Lung (tissue), 12 donors: Measurements from ENCODE around the gene FAM118A. TPM values are rescaled to one million over a fixed set of nuclear protein-coding genes. Genes with fewer than 3 reads are reported as not detected.

Source experiments
- ATAC-seq: fragments of 200-7000 bp; cut with Tn5 transposase; one replicate; pipeline ENCODE4 v1.9.1; 2020; ENCODE audit warnings: moderate number of reproducible peaks; ENCODE audit not compliant: insufficient read depth, low FRiP score
- DNase-seq, 3 donors: peaks; one replicate each; pipeline ENCODE4 v3.0.0-alpha.2; 2013 to 2017
- H3K27ac ChIP-seq, 2 donors: one replicate each; pipeline ENCODE4 v1.5.1; 2013; ENCODE audit warnings: mild to moderate bottlenecking in 2 of 2, moderate library complexity in 2 of 2, control low read depth in 1 of 2, inconsistent platforms in 1 of 2, low read depth in 1 of 2, low read length in 1 of 2
- H3K27me3 ChIP-seq, 3 donors: one replicate each; pipeline ENCODE4 v1.5.1; 2013; ENCODE audit warnings: low read length in 2 of 3; ENCODE audit not compliant: control insufficient read depth in 3 of 3, insufficient read depth in 3 of 3
- H3K36me3 ChIP-seq, 4 donors: one replicate each; pipeline ENCODE4 v1.5.1; 2013; ENCODE audit warnings: low read length in 4 of 4, mild to moderate bottlenecking in 1 of 4, moderate library complexity in 1 of 4; ENCODE audit not compliant: control insufficient read depth in 4 of 4, insufficient read depth in 4 of 4
- H3K4me1 ChIP-seq, 5 donors: one replicate each; pipeline ENCODE4 v1.5.1; 2013; ENCODE audit warnings: low read length in 5 of 5, mild to moderate bottlenecking in 2 of 5, moderate library complexity in 1 of 5; ENCODE audit not compliant: control insufficient read depth in 5 of 5, insufficient read depth in 5 of 5
- H3K4me3 ChIP-seq: one replicate; pipeline ENCODE4 v1.5.1; 2013; ENCODE audit warnings: mild to moderate bottlenecking, control low read depth, moderate library complexity
- H3K9ac ChIP-seq, 2 donors: one replicate each; pipeline ENCODE4 v1.5.1; 2013; ENCODE audit warnings: low read length in 2 of 2, control low read depth in 1 of 2; ENCODE audit not compliant: insufficient read depth in 1 of 2
- H3K9me3 ChIP-seq, 4 donors: one replicate each; pipeline ENCODE4 v1.5.1; 2013; ENCODE audit warnings: low read length in 3 of 4, mild to moderate bottlenecking in 1 of 4, moderate library complexity in 1 of 4; ENCODE audit not compliant: control insufficient read depth in 4 of 4, insufficient read depth in 3 of 4
- CTCF ChIP-seq: IDR thresholded peaks from 2 replicates; pipeline ENCODE4 v1.5.1; 2012; ENCODE audit warnings: mild to moderate bottlenecking; ENCODE audit errors: control extremely low read depth, extremely low read depth
- WGBS, 2 donors: extraction: QIAGEN DNeasy Blood & Tissue Kit; methylation state at CpG; one replicate each; pipeline ENCODE4 v1.1.7; 2013; 5-methylcytosine and 5-hydroxymethylcytosine counted together
- polyA plus RNA-seq, 2 donors: library from polyadenylated mRNA; stranded (reverse); fragments of 200-250 nt; gene quantifications; one replicate each; pipeline ENCODE4 v1.2.1, GENCODE V29; 2013
- total RNA-seq, 2 donors: library from RNA; depleted of rRNA in 1 of 2; stranded (reverse); fragments of >200 nt in 1 of 2; gene quantifications; one replicate each; pipeline ENCODE4 v1.2.1, GENCODE V29; 2014 to 2021
- donor health status: control.
- donor health status: control.
- donor health status: Bipolar disorder and iron deficiency.
- donor health status: healthy.
- donor health status: DM: yes; HTN: yes; CAD: no.

Gene FAM118A
- total and polyA plus RNA-seq, 4 donors, result 12.0 to 71.8 (median 28.4) TPM

DNA sequence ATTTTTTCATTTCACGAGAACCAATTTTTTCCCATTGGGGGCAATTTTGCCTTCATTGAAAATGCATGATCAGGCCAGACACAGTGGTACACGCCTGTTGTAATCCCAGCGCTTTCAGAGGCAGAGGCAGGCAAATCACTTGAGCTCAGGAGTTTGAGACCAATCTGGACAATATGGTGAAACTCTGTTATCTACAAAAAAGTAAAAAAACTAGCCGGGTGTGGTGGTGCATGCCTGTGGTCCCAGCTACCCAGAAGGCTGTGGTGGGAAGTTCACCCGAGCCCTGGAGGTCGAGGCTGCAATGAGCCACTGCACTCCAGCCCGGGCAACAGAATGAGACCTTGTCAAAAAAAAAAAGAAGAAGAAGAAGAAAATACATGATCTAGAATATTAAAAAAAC, 44.2 kb upstream of the FAM118A start:
- Histone ChIP-seq H3K9me3 (no peaks in the 10 kb centered on the region), H3K4me1 (peaks cover 0 to 7% (median 4%) of the 10 kb centered on the region in 5 donors), H3K4me3 (no peak overlapping the region), H3K36me3 (no peaks in the 10 kb centered on the region), H3K9ac (no peak overlapping the region), H3K27me3 (no peaks in the 10 kb centered on the region), H3K27ac (no peak overlapping the region)
- 65 to 76% methylated on average over 7 of the region's 7 CpGs for WGBS, 2 donors
- no peak for DNase-seq
- no peak for TF ChIP-seq CTCF
- no peak for ATAC-seq

DNA sequence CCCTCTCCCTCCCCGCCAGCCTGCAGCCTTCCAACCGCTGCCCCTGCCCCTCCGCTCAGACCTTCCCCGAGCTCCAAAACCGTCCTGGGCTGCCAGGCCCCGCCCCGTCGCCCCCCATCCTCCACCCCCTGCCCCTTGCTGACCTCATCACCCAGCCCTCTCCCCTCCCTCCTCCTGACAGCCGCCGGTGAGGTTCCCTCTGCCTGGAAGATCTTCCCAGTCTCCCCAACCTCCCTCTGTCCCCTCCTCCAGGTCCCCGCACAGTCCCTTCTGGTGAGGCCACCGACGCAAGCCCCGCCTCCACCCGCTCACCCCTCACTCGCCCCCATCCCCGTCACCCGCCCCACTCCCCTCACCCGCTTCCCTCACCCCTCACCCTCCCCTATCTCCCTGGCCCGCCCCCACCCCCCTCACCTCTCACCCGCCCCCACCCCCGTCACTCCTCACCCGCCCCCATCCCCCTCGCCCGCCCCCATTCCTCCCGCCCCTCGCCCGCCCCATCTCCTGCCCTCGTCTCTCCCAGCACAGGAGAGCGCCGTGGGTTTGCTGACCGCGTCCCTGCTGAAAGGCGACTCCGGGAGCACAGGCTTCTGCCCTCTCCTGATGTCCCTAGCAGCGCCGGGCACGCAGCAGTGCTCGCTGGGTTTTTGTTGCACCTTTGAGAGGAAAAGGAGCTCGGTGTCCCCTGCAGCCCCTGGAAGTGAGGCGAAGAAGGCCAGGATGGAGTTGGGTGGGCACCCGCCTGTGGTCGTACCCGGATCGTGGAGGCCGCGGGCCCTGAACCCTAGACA, 41.4 kb upstream of the FAM118A start:
- no peak for TF ChIP-seq CTCF
- Histone ChIP-seq H3K36me3 (no peaks in the 10 kb centered on the region), H3K9ac (no peak overlapping the region), H3K27ac (no peak overlapping the region), H3K27me3 (no peaks in the 10 kb centered on the region), H3K4me3 (no peak overlapping the region), H3K9me3 (no peaks in the 10 kb centered on the region), H3K4me1 (peaks cover 3 to 17% (median 5%) of the 10 kb centered on the region in 5 donors)
- no peak for ATAC-seq
- WGBS, 2 donors, result 1 to 3% methylated on average over 32 to 47 of the region's 47 CpGs
- DNase-seq, result peak; percentile 76 to 86 (median 82)

GRCh38 chr22:45268958-45269844, 40.5 kb upstream of the FAM118A start:
- ATAC-seq (peak; percentile 93), DNase-seq (peak; percentile 91 to 93 (median 92))
- no peaks in the 10 kb centered on the region for H3K9me3 ChIP-seq
- peak; percentile 90 for TF ChIP-seq CTCF
- H3K36me3 ChIP-seq, result no peaks in the 10 kb centered on the region
- WGBS, 2 donors, result 2 to 3% methylated on average over 25 to 60 of the region's 60 CpGs
- H3K4me1 ChIP-seq, result peaks cover 3 to 18% (median 5%) of the 10 kb centered on the region in 5 donors
- no peak overlapping the region for H3K9ac ChIP-seq
- H3K27me3 ChIP-seq, result no peaks in the 10 kb centered on the region
- H3K4me3 ChIP-seq, result no peak overlapping the region
- no peak overlapping the region for H3K27ac ChIP-seq
